ENCODE results near the gene LRTM1.

DNA sequence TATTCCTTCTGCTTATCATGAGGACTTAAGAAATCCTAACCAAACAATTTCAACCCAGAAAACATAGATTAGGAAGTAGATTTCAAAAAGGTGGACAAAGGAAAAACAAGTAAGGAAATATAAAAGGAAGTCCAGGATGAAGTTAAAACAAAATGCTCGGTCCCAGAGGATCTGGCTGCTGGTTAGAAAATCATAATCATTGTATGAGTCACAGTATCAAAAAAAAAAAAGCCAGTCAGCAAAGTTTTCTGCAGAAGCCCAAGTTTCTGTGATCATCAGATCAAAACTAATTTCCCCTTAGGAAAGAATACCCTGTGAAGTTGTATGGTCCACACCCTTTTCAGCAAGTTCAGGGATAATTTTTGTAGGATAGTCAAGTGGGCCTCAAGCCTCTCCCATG is 43.0 kb upstream of the LRTM1 start:
- TF ChIP-seq, protein P1, sequence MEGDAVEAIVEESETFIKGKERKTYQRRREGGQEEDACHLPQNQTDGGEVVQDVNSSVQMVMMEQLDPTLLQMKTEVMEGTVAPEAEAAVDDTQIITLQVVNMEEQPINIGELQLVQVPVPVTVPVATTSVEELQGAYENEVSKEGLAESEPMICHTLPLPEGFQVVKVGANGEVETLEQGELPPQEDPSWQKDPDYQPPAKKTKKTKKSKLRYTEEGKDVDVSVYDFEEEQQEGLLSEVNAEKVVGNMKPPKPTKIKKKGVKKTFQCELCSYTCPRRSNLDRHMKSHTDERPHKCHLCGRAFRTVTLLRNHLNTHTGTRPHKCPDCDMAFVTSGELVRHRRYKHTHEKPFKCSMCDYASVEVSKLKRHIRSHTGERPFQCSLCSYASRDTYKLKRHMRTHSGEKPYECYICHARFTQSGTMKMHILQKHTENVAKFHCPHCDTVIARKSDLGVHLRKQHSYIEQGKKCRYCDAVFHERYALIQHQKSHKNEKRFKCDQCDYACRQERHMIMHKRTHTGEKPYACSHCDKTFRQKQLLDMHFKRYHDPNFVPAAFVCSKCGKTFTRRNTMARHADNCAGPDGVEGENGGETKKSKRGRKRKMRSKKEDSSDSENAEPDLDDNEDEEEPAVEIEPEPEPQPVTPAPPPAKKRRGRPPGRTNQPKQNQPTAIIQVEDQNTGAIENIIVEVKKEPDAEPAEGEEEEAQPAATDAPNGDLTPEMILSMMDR (IDR thresholded peaks at IDR 0.05; ENCODE audit: borderline replicate concordance, extremely low read depth, low read length, poor library complexity, severe bottlenecking): no peak
- TF ChIP-seq EZH2 (IDR thresholded peaks at IDR 0.05; ENCODE audit: borderline replicate concordance, low read depth, low read length, severe bottlenecking): no peak
